ENCODE results near the gene ATXN1. TPM values are rescaled to one million over a fixed set of nuclear protein-coding genes. Genes with fewer than 3 reads are reported as not detected.

ATXN1 gene
- total RNA-seq, 2 experiments from 2014 or later: 83.1 to 89.4 TPM

- Mint-ChIP-seq H3K9me3 (no peaks in the 10 kb centered on the region), H3K27me3 (no peaks in the 10 kb centered on the region), H3K27ac (no peak overlapping the region), H3K4me3 (no peak overlapping the region), H3K4me1 (no peaks in the 10 kb centered on the region), H3K36me3 (ENCODE audit: low read depth) (no peaks in the 10 kb centered on the region)
- DNase-seq: no peak
- CTCF ChIA-PET: no interaction called here
- POLR2A ChIA-PET: no interaction called here
These were observed 469.5 kb downstream of the ATXN1 start for GRCh38 chr6:16291739-16292138.

- DNase-seq: no peak
- ChIA-PET POLR2A (no interaction called here), CTCF (interaction anchor here (0.8 to 0.9 kb wide), 2 partner anchors 44 to 485 kb away, joined by 3 to 4 read pairs; no protein-coding TSS in a partner anchor)
- Mint-ChIP-seq H3K4me1 (no peaks in the 10 kb centered on the region), H3K9me3 (no peaks in the 10 kb centered on the region), H3K4me3 (no peak overlapping the region), H3K36me3 (ENCODE audit: low read depth) (no peaks in the 10 kb centered on the region), H3K27me3 (no peaks in the 10 kb centered on the region), H3K27ac (no peak overlapping the region)
These were observed 473.1 kb downstream of the ATXN1 start for GRCh38 chr6:16288163-16288562.

GRCh38 chr6:16286151-16286522 is 475.1 kb downstream of the ATXN1 start:
- no peak overlapping the region for H3K27ac Mint-ChIP-seq
- H3K4me1 Mint-ChIP-seq: no peaks in the 10 kb centered on the region
- H3K36me3 Mint-ChIP-seq (ENCODE audit: low read depth): no peaks in the 10 kb centered on the region
- H3K4me3 Mint-ChIP-seq: no peak overlapping the region
- peak; percentile 36 for DNase-seq
- ChIA-PET POLR2A (interaction anchor here (0.5 to 1.5 kb wide), 2 partner anchors 34 to 524 kb away, joined by 3 read pairs; no protein-coding TSS in a partner anchor), CTCF (interaction anchor here (0.6 to 1.7 kb wide), 11 partner anchors 10 to 677 kb away, joined by 3 to 10 read pairs (median 3); no protein-coding TSS in a partner anchor)
- H3K27me3 Mint-ChIP-seq: no peaks in the 10 kb centered on the region
- no peaks in the 10 kb centered on the region for H3K9me3 Mint-ChIP-seq

- H3K4me3 Mint-ChIP-seq: no peak overlapping the region
- H3K36me3 Mint-ChIP-seq (ENCODE audit: low read depth): no peaks in the 10 kb centered on the region
- CTCF ChIA-PET: interaction anchor here (0.8 to 1.7 kb wide), 11 partner anchors 9 to 678 kb away, joined by 3 to 10 read pairs (median 3); no protein-coding TSS in a partner anchor
- H3K9me3 Mint-ChIP-seq: no peaks in the 10 kb centered on the region
- H3K4me1 Mint-ChIP-seq: no peaks in the 10 kb centered on the region
- no peak overlapping the region for H3K27ac Mint-ChIP-seq
- H3K27me3 Mint-ChIP-seq: no peaks in the 10 kb centered on the region
- POLR2A ChIA-PET: interaction anchor here (0.5 to 1.5 kb wide), 2 partner anchors 35 to 524 kb away, joined by 3 read pairs; no protein-coding TSS in a partner anchor
- DNase-seq: no peak
These were observed 475.7 kb downstream of the ATXN1 start for GRCh38 chr6:16285467-16286150.

- Mint-ChIP-seq H3K4me3 (no peak overlapping the region), H3K27me3 (no peaks in the 10 kb centered on the region), H3K36me3 (ENCODE audit: low read depth) (no peaks in the 10 kb centered on the region), H3K9me3 (no peaks in the 10 kb centered on the region), H3K4me1 (no peaks in the 10 kb centered on the region), H3K27ac (no peak overlapping the region)
- no peak for DNase-seq
- POLR2A ChIA-PET: no interaction called here
- CTCF ChIA-PET: interaction anchor here (1.2 to 1.3 kb wide), 2 partner anchors 11 to 679 kb away, joined by 3 read pairs; no protein-coding TSS in a partner anchor
These were observed 476.8 kb downstream of the ATXN1 start for GRCh38 chr6:16284472-16284871.

GRCh38 chr6:16282370-16282769 is 478.9 kb downstream of the ATXN1 start:
- DNase-seq: no peak
- Mint-ChIP-seq H3K36me3 (ENCODE audit: low read depth) (no peaks in the 10 kb centered on the region), H3K9me3 (no peaks in the 10 kb centered on the region), H3K4me1 (peaks cover 3% of the 10 kb centered on the region), H3K27ac (no peak overlapping the region), H3K27me3 (no peaks in the 10 kb centered on the region), H3K4me3 (no peak overlapping the region)
- CTCF ChIA-PET: no interaction called here
- POLR2A ChIA-PET: no interaction called here

- no peaks in the 10 kb centered on the region for H3K27me3 Mint-ChIP-seq
- H3K4me3 Mint-ChIP-seq: no peak overlapping the region
- ChIA-PET POLR2A (no interaction called here), CTCF (no interaction called here)
- H3K4me1 Mint-ChIP-seq: peaks cover 3% of the 10 kb centered on the region
- H3K36me3 Mint-ChIP-seq (ENCODE audit: low read depth): no peaks in the 10 kb centered on the region
- H3K27ac Mint-ChIP-seq: no peak overlapping the region
- no peaks in the 10 kb centered on the region for H3K9me3 Mint-ChIP-seq
- no peak for DNase-seq
These were observed 482.0 kb downstream of the ATXN1 start for GRCh38 chr6:16279243-16279642.

GRCh38 chr6:16278750-16279149 is 482.5 kb downstream of the ATXN1 start:
- no peak overlapping the region for H3K27ac Mint-ChIP-seq
- ChIA-PET POLR2A (no interaction called here), CTCF (no interaction called here)
- H3K27me3 Mint-ChIP-seq: no peaks in the 10 kb centered on the region
- no peaks in the 10 kb centered on the region for H3K36me3 Mint-ChIP-seq (ENCODE audit: low read depth)
- no peak for DNase-seq
- no peak overlapping the region for H3K4me3 Mint-ChIP-seq
- H3K4me1 Mint-ChIP-seq: peaks cover 3% of the 10 kb centered on the region
- H3K9me3 Mint-ChIP-seq: no peaks in the 10 kb centered on the region

- Mint-ChIP-seq H3K9me3 (no peaks in the 10 kb centered on the region), H3K36me3 (ENCODE audit: low read depth) (no peaks in the 10 kb centered on the region), H3K27ac (no peak overlapping the region), H3K27me3 (no peaks in the 10 kb centered on the region), H3K4me3 (no peak overlapping the region), H3K4me1 (peaks cover 6% of the 10 kb centered on the region)
- DNase-seq: no peak
- ChIA-PET POLR2A (no interaction called here), CTCF (no interaction called here)
These were observed 483.1 kb downstream of the ATXN1 start for GRCh38 chr6:16278048-16278724.

GRCh38 chr6:16277101-16277981 is 483.9 kb downstream of the ATXN1 start:
- Mint-ChIP-seq H3K4me3 (no peak overlapping the region), H3K4me1 (peaks cover 7% of the 10 kb centered on the region), H3K27ac (no peak overlapping the region), H3K36me3 (ENCODE audit: low read depth) (no peaks in the 10 kb centered on the region), H3K27me3 (no peaks in the 10 kb centered on the region), H3K9me3 (no peaks in the 10 kb centered on the region)
- CTCF ChIA-PET: interaction anchor here (1.3 to 1.7 kb wide), 2 partner anchors 9 to 40 kb away, joined by 5 to 8 read pairs; no protein-coding TSS in a partner anchor
- DNase-seq: peak; percentile 27
- POLR2A ChIA-PET: no interaction called here

GRCh38 chr6:16274885-16275589 is 486.2 kb downstream of the ATXN1 start:
- H3K27me3 Mint-ChIP-seq: no peaks in the 10 kb centered on the region
- peaks cover 7% of the 10 kb centered on the region for H3K4me1 Mint-ChIP-seq
- CTCF ChIA-PET: interaction anchor here (1.7 kb wide), 1 partner anchor 11 kb away, joined by 8 read pairs; no protein-coding TSS in a partner anchor
- no peaks in the 10 kb centered on the region for H3K36me3 Mint-ChIP-seq (ENCODE audit: low read depth)
- POLR2A ChIA-PET: no interaction called here
- no peak overlapping the region for H3K27ac Mint-ChIP-seq
- DNase-seq: no peak
- H3K9me3 Mint-ChIP-seq: no peaks in the 10 kb centered on the region
- no peak overlapping the region for H3K4me3 Mint-ChIP-seq

GRCh38 chr6:16274483-16274882 is 486.8 kb downstream of the ATXN1 start:
- no peaks in the 10 kb centered on the region for H3K27me3 Mint-ChIP-seq
- POLR2A ChIA-PET: no interaction called here
- no peak overlapping the region for H3K27ac Mint-ChIP-seq
- no peak overlapping the region for H3K4me3 Mint-ChIP-seq
- CTCF ChIA-PET: no interaction called here
- DNase-seq: no peak
- no peaks in the 10 kb centered on the region for H3K36me3 Mint-ChIP-seq (ENCODE audit: low read depth)
- no peaks in the 10 kb centered on the region for H3K9me3 Mint-ChIP-seq
- peaks cover 7% of the 10 kb centered on the region for H3K4me1 Mint-ChIP-seq
